ENCODE results near the gene CHCT1.
"Not testable (repeated sequence)": the region's sequence is repeated elsewhere in the genome, so short reads cannot be mapped to it uniquely, and the experiment has no call there.

Gene CHCT1

DNA sequence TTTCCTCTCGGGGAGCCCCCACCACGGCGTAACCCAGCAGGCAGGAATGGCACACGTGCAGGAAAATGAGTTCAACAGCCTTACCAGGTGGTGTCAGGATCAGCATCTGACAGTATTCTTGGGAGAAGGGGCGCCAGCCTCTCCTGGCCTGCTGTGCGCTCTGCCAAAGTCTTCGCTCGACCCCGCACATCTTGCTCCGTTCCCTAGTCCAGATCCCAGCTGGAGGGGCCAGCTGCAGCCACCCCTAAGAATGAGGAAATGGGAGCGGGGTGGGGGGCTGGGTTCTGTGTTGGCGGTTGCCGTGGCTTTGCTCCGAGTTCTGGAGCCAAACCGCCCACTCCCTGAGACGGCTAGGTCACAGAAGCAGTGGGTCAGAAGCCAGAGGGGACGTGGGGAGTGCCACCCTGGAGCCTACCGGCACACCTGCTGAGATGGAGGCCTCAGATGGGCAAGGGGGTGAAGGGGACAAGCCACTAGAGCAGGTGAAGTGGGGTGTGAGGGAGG lies at the start of gene CHCT1:
Gene CHCT1, plus strand, starts transcription at position 328 of the 504 bp plus-strand sequence. Its CDS starts 104 bp downstream, at position 432.
- no peak for DNase-seq (ENCODE audit: low read depth in 2 of 2)

DNA sequence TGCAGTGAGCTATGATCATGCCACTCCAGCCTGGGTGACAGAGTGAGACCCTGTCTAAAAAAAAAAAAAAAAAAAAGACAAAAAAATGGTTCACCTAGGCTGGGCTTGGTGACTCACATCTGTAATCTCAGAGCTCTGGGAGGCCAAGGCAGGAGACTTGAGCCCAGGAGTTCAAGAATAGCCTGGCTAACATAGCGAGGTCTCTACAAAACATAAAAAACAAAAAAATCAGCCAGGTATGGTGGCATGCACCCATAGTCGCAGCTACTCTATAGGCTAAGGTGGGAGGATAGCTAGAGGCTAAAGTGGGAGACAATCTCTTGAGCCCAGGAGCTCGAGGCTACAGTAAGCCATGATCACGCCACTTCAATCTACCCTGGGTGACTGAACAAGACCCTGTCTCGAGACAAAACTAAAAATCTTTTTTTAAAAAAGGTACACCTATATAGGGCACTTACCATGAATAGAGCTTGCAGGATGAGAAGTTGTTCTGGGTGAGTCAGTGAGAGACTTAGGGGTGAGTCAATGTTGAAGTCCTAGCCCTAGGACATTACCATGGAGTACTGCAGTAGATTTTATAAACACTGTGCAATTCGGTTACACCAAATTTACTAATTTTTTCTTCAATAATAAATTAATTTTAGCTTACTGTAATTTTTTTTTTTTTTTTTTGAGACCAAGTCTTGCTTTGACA lies 49.4 kb upstream of the CHCT1 start:
- no peak for DNase-seq (ENCODE audit: low read depth in 2 of 2)

DNA sequence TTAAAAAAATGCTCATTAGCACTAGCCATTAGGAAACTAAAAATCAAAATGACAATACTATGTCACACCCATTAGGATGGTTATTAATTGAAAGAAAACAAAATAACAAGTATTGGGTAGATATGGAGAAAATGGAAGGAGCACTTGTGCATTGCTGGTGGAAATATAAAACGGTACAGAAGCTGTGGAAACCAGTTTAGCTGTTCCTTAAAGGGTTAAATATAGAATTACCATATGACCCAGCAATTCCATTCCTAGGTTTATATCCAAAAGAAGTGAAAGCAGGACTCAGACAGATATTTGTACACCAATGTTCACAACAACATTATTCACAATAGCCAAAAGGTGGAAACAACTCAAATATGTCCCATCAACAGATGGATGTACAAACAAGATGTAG lies 44.1 kb upstream of the CHCT1 start:
- DNase-seq (ENCODE audit: low read depth in 2 of 2), result not testable (repeated sequence)

DNA sequence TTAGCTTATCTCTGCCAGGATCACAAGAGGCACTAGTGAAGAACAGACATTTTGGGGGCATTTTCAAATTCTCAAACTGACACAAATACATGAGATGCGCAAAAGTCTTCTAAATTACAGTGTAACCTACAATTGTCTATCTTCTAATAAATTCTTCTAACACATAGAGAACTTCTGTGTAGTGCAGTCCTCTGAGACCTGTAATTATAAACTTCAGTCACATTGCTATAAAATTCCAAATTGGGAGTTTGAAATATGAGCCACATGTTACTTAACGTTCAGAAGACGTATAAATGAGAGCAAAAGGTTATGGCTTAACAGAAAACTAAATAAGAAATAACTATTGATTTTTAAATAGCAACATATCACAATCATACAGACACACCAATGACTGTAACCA lies 42.8 kb upstream of the CHCT1 start:
- not testable (repeated sequence) for DNase-seq (ENCODE audit: low read depth in 2 of 2)

DNA sequence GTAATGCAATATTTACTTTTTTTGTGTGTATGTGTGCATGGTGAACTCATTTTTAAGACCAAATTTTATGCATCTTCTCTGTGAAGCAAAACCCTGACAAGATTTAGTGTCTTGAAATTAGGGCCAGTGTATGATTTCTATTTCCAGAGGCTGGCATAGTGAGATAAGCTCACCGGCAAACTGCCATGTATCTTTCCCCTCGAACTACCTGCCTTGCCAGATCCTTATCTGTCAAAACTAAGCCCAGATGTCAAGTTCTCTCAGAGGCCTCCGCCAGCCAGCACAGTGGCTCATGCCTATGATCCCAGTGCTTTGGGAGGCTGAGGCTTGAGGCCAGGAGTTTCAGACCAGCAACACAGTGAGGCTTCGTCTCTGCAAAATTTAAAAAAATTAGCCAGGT lies 40.3 kb upstream of the CHCT1 start:
- no peak for DNase-seq (ENCODE audit: low read depth in 2 of 2)

DNA sequence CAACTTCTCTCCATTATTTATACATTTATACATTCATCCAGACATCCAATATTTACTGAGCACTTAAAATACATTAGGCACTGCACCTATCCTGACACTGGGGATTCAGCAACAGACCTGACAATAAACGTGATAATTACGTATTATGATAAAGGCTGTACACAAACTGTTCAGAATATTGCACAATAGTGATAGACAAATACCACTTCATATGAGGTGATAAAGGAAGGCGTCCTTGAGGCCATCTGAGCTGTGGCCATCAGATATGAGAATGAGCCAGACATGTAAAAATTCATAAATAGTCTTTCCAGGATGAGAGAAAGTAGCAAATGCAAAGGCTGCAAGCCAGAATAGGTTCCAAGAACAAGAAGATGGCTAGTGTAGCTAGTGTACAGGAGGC lies 38.9 kb upstream of the CHCT1 start:
- DNase-seq (ENCODE audit: low read depth in 2 of 2), result no peak

DNA sequence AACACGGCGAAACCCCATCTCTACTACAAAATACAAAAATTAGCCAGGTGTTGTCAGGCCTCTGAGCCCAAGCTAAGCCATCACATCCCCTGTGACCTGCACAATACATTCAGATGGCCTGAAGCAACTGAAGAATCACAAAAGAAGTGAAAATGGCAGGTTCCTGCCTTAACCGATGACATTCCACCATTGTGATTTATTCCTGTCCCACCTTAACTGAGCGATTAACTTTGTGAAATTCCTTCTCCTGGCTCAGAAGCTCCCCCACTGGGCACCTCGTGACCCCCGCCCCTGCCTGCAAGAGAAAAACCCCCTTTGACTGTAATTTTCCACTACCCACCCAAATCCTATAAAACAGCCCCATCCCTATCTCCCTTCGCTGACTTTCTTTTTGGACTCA lies 37.4 kb upstream of the CHCT1 start:
- not testable (repeated sequence) for DNase-seq (ENCODE audit: low read depth in 2 of 2)

DNA sequence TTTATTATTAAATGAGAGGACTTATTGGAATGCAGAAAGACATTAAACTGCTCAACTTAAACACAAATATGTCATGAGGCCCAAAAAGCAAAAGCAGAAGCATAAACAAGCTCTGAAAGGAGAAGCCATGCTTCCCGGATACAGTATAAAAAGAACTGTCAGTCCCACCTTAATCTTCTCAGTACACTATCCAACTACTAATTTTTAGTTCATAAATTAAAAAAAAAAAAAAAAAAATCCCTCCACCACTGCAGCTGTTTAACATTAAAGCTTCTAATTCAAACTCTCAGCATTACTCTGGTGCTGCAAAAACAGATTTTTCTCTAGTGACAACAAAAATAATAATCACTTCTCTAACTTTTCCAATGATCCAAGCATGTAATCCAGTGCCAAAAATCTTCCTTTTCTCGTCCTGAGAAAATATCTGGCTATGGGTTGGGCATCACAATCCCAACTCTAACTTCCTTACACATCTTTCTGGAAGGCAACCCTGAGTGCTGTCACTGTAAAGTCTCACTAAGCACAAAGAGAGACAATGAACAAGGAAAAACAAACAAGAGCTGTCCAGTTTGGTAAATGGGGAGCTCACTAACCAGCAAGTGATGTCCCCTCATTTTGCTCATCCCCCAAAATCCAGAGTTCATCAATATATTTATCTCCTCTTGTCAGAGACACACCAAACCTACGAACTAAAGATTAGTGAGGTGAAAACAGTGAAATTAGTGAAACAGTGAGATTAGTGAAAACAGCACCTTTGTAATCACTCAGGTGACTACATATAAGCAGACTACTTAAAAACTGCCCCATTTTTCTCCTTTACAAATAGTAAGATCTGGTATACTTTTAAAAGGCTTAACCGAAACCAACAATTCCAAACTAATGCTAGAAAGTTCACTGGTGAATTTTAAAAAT lies 35.9 kb upstream of the CHCT1 start:
- DNase-seq (ENCODE audit: low read depth in 2 of 2), result no peak

DNA sequence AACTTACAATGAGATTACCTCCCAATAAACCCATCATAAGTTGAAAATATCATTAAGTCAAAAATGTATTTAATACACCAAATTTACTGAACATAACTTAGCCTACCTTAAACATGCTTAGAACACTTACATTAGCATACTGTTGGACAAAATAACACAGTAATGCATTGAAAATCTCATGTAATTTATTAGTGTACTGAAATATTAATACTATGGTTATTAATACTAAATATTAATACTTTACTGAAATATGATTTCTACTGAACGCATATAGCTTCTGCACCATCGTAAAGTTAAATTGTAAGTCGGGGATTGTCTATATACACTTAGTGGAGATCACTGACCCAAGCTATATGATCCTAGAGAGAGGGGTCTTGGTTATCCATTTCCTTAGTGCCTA lies 34.6 kb upstream of the CHCT1 start:
- no peak for DNase-seq (ENCODE audit: low read depth in 2 of 2)

DNA sequence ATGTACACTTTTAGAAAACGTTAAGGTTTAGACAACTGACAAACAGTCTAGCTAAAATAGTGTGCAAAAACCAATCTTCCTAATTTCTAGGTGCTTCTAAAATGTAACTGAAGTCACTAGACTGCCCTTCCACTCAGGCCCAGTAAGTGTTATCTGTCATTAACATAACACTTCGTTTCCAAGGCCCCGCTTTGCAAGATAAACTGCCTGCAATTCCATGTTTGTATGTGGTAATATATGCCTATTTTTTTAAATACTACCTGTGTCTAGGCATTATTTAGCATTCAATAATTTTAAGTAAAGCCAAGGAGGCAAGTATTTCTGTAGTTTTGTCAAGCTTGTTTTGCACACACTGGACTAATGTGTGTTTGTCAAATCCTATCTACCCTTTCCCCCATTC lies 33.5 kb upstream of the CHCT1 start:
- DNase-seq (ENCODE audit: low read depth in 2 of 2), result no peak

- no peak for DNase-seq (ENCODE audit: low read depth in 2 of 2)
Measured at GRCh38 chr17:60390186-60390585, 32.1 kb upstream of the CHCT1 start.

GRCh38 chr17:60390925-60391470 lies 31.3 kb upstream of the CHCT1 start:
- no peak for DNase-seq (ENCODE audit: low read depth in 2 of 2)

- no peak for DNase-seq (ENCODE audit: low read depth in 2 of 2)
Measured at GRCh38 chr17:60391471-60392041, 30.7 kb upstream of the CHCT1 start.

GRCh38 chr17:60392042-60392844 lies 30.0 kb upstream of the CHCT1 start, which contains the start of gene USP32:
Gene USP32, minus strand, starts transcription at chr17:60392133. Its CDS starts 194 bp downstream, at chr17:60391939.
- peak; percentile 96 to 99 for DNase-seq (ENCODE audit: low read depth in 2 of 2)

GRCh38 chr17:60392845-60393702 lies 29.2 kb upstream of the CHCT1 start:
- DNase-seq (ENCODE audit: low read depth in 2 of 2), result no peak

DNA sequence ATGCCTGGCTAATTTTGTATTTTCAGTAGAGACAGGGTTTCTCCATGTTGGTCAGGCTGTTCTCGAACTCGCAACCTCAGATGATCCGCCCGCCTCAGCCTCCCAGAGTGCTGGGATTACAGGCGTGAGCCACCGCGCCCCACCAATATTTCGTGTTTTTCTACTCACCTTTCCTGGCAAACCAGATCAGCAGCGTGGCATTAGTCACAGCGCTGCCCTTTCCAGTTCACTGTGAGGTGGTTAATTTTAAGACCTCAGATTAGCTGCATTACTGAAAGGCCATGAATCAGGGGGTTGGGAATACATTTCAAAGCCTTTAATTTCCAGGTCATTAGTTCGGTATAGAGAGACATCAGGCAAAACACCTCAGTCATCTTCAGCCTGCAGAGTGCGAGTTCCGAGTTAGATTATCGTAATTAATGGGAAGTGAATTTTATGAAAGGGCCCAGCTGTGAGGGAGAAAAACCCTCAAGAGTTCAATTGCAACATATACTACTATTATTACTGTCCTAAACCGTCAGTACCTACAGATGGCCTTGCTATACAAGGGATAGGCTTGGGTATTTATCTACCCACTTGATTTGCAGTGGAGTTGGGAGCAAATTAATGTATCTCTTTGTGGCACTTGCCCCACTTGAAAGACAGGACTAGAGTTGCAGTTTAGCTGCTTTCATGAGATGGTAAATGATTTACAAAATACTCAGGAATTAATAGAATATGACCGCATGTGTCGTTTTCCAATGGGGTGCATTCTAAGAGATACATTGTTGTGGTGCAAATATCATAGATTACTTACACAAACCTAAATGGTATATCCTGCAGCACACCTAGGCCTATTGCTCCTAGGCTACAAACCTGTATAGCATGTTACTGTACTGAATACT lies 28.2 kb upstream of the CHCT1 start:
- DNase-seq (ENCODE audit: low read depth in 2 of 2), result no peak

- no peak for DNase-seq (ENCODE audit: low read depth in 2 of 2)
Measured at GRCh38 chr17:60395508-60396065, 26.7 kb upstream of the CHCT1 start.

DNA sequence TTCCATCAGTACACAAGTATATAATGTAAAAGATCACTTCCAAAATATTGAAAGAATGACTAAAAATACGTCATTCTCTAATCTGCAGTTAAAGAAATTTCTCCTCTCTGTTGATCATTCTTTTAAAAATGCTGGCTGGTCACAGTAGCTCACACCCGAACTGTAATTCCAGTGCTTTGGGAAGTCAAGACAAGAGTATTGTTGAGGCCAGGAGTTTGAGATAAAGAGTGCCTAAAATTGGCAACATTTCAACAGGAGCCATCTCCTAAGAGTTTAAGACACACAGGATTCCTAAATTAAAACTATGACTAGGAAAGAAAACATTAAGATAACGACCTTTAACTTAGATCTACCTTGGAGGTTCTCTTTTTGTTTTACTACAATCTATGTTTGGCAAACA lies 25.9 kb upstream of the CHCT1 start:
- DNase-seq (ENCODE audit: low read depth in 2 of 2), result no peak
